ENCODE measurements around the gene ADAMTS15.
"Not testable (repeated sequence)": the region's sequence is repeated elsewhere in the genome, so short reads cannot be mapped to it uniquely, and the experiment has no call there.

Gene ADAMTS15

GRCh38 chr11:130438401-130439159 lies 9.9 kb upstream of the ADAMTS15 start:
- DNase-seq, result not testable (repeated sequence)

GRCh38 chr11:130439160-130439519 lies 9.3 kb upstream of the ADAMTS15 start:
- DNase-seq, result no peak

- no peak for DNase-seq
These were observed 8.6 kb upstream of the ADAMTS15 start for GRCh38 chr11:130439876-130440275.

- DNase-seq, result peak; percentile 20
These were observed 6.7 kb upstream of the ADAMTS15 start for GRCh38 chr11:130441719-130442118.

GRCh38 chr11:130442737-130443136 lies 5.7 kb upstream of the ADAMTS15 start:
- peak; percentile 66 for DNase-seq

GRCh38 chr11:130445788-130446187 lies 2.7 kb upstream of the ADAMTS15 start:
- DNase-seq, result no peak

- DNase-seq, result no peak
These were observed 418 bp upstream of the ADAMTS15 start for GRCh38 chr11:130448039-130448415.

GRCh38 chr11:130449310-130449990 lies 1.0 kb downstream of the ADAMTS15 start:
- DNase-seq, result no peak

GRCh38 chr11:130449996-130450769 lies 1.7 kb downstream of the ADAMTS15 start:
- DNase-seq, result peak; percentile 55

- peak; percentile 29 for DNase-seq
These were observed 3.0 kb downstream of the ADAMTS15 start for GRCh38 chr11:130451231-130452019.

GRCh38 chr11:130452176-130452575 lies 3.7 kb downstream of the ADAMTS15 start:
- no peak for DNase-seq

GRCh38 chr11:130452940-130453339 lies 4.5 kb downstream of the ADAMTS15 start:
- DNase-seq, result no peak

GRCh38 chr11:130454491-130455252 lies 6.2 kb downstream of the ADAMTS15 start:
- no peak for DNase-seq

- no peak for DNase-seq
These were observed 7.2 kb downstream of the ADAMTS15 start for GRCh38 chr11:130455483-130456127.

GRCh38 chr11:130456286-130456685 lies 7.8 kb downstream of the ADAMTS15 start:
- no peak for DNase-seq

- no peak for DNase-seq
These were observed 9.4 kb downstream of the ADAMTS15 start for GRCh38 chr11:130457623-130458409.

- no peak for DNase-seq
These were observed 9.9 kb downstream of the ADAMTS15 start for GRCh38 chr11:130458410-130458729.

- DNase-seq, result no peak
These were observed 11.1 kb downstream of the ADAMTS15 start for GRCh38 chr11:130459521-130459920.

- no peak for DNase-seq
These were observed 13.8 kb downstream of the ADAMTS15 start for GRCh38 chr11:130462101-130462885.

- no peak for DNase-seq
These were observed 14.5 kb downstream of the ADAMTS15 start for GRCh38 chr11:130462931-130463330.

All from fibroblast of upper back skin (primary cell).